Cortex of kidney (tissue), 1 donor: ENCODE measurements around the gene DPYSL4.

Source experiments
- DNase-seq: peaks from one replicate; lab custom pipeline; 2025; lab: John Stamatoyannopoulos, UW

The DPYSL4 gene

GRCh38 chr10:132196178-132197113 lies 9.7 kb downstream of the DPYSL4 start:
- no peak for DNase-seq

- no peak for DNase-seq
Measured at GRCh38 chr10:132197271-132198067, 10.7 kb downstream of the DPYSL4 start.

GRCh38 chr10:132198068-132198370 lies 11.3 kb downstream of the DPYSL4 start:
- DNase-seq = no peak

- DNase-seq = no peak
Measured at GRCh38 chr10:132198381-132199181, 11.8 kb downstream of the DPYSL4 start.

GRCh38 chr10:132199268-132199853 lies 12.6 kb downstream of the DPYSL4 start:
- no peak for DNase-seq

- no peak for DNase-seq
Measured at GRCh38 chr10:132199854-132200311, 13.1 kb downstream of the DPYSL4 start.

GRCh38 chr10:132200344-132201110 lies 13.8 kb downstream of the DPYSL4 start:
- DNase-seq = no peak

GRCh38 chr10:132201111-132201969 lies 14.6 kb downstream of the DPYSL4 start:
- DNase-seq = no peak

- no peak for DNase-seq
Measured at GRCh38 chr10:132202070-132202970, 15.6 kb downstream of the DPYSL4 start.

GRCh38 chr10:132203256-132204077 lies 16.7 kb downstream of the DPYSL4 start:
- DNase-seq = no peak

GRCh38 chr10:132204078-132204780 lies 17.5 kb downstream of the DPYSL4 start:
- no peak for DNase-seq

GRCh38 chr10:132204781-132205473 lies 18.2 kb downstream of the DPYSL4 start:
- DNase-seq = no peak

- DNase-seq = no peak
Measured at GRCh38 chr10:132205650-132206376, 19.1 kb downstream of the DPYSL4 start.

GRCh38 chr10:132206377-132206745 lies 19.6 kb downstream of the DPYSL4 start:
- no peak for DNase-seq

- no peak for DNase-seq
Measured at GRCh38 chr10:132206806-132207535, 20.2 kb downstream of the DPYSL4 start.
